Spleen (tissue), 13 donors: ENCODE results near the gene TIE1. TPM values are rescaled to one million over a fixed set of nuclear protein-coding genes. Genes with fewer than 3 reads are reported as not detected.

Source experiments
- DNase-seq: peaks from one replicate; pipeline ENCODE4 v3.0.0-alpha.2; 2020
- H3K27ac ChIP-seq, 8 donors: fragments of 200-600 bp; sonication (generic) in 7 of 8; 1 replicate in 4 of 8; 2 replicates in 4 of 8; pipeline versions ENCODE4 v1.5.0 to v1.8.0; 2016 to 2021; ENCODE audit warnings: inconsistent platforms in 4 of 8, mild to moderate bottlenecking in 4 of 8, moderate library complexity in 1 of 8
- H3K27me3 ChIP-seq, 7 donors: fragments of 200-600 bp; sonication (generic) in 6 of 7; replicated peaks in 1 of 7; 1 replicate in 4 of 7; 2 replicates in 3 of 7; pipeline versions ENCODE4 v1.5.0 to v1.8.0; 2016 to 2021; ENCODE audit warnings: inconsistent platforms in 3 of 7, mild to moderate bottlenecking in 1 of 7
- H3K36me3 ChIP-seq, 6 donors: fragments of 200-600 bp; sonication (generic) in 5 of 6; 1 replicate in 4 of 6; 2 replicates in 2 of 6; pipeline versions ENCODE4 v1.5.0 to v1.8.0; 2016 to 2021; ENCODE audit warnings: inconsistent platforms in 2 of 6
- H3K4me1 ChIP-seq, 6 donors: fragments of 200-600 bp; sonication (generic) in 5 of 6; 1 replicate in 3 of 6; 2 replicates in 3 of 6; pipeline versions ENCODE4 v1.5.0 to v1.8.0; 2016 to 2021; ENCODE audit warnings: inconsistent platforms in 3 of 6
- H3K4me3 ChIP-seq, 8 donors: fragments of 200-600 bp; sonication (generic) in 7 of 8; 1 replicate in 4 of 8; 2 replicates in 4 of 8; pipeline versions ENCODE4 v1.5.0 to v1.8.0; 2016 to 2021; ENCODE audit warnings: inconsistent platforms in 4 of 8, mild to moderate bottlenecking in 4 of 8, moderate library complexity in 2 of 8
- H3K9me3 ChIP-seq, 8 donors: fragments of 200-600 bp; sonication (generic) in 7 of 8; 1 replicate in 4 of 8; 2 replicates in 4 of 8; pipeline versions ENCODE4 v1.5.0 to v1.8.0; 2016 to 2021; ENCODE audit warnings: inconsistent platforms in 4 of 8
- CTCF ChIP-seq, 11 experiments: fragments of 200-600 bp in 7 of 11; fragments of 450-650 bp in 4 of 11; sonication (generic) in 4 of 11; IDR thresholded peaks in 8 of 11; conservative IDR thresholded peaks in 3 of 11; 1 replicate in 7 of 11; 2 replicates in 4 of 11; pipeline versions ENCODE4 v1.4.0 to v1.8.0; 2016 to 2021; ENCODE audit warnings: antibody characterized with exemption in 11 of 11, inconsistent platforms in 4 of 11, mild to moderate bottlenecking in 1 of 11
- POLR2A ChIP-seq, 3 donors: fragments of 450-650 bp; IDR thresholded peaks; one replicate each; pipeline ENCODE4 v1.5.1; 2017; ENCODE audit warnings: antibody characterized with exemption in 3 of 3, mild to moderate bottlenecking in 1 of 3
- POLR2AphosphoS5 ChIP-seq, 3 donors: sonication (generic); formaldehyde crosslinking; IDR thresholded peaks; one replicate each; pipeline ENCODE4 v1.5.1; 2017; ENCODE audit warnings: antibody characterized with exemption in 3 of 3
- WGBS, 5 donors: extraction: QIAGEN DNeasy Blood & Tissue Kit in 3 of 5; methylation state at CpG; one replicate each; pipeline versions ENCODE4 v1.1.5 to v1.1.7; 2013 to 2018; 5-methylcytosine and 5-hydroxymethylcytosine counted together
- intact Hi-C: fragments of 100-400 bp; cut with DNase I; formaldehyde crosslinking; loops from one replicate; pipeline ENCODE4 v1.15.0; 2023; ENCODE audit warnings: low total_unique reads
- long read RNA-seq, 2 donors: transcript quantifications; one replicate each; lab custom pipeline, GENCODE V29; 2026
- polyA plus RNA-seq, 3 donors: library from polyadenylated mRNA; stranded (reverse); fragments of 200-250 nt; gene quantifications; one replicate each; pipeline ENCODE4 v1.2.1, GENCODE V29; 2013
- total RNA-seq, 7 donors: library from RNA; depleted of rRNA in 3 of 7; stranded (reverse); fragments of >200 nt in 3 of 7; fragmentation: NEBNext Ultra II Directional in 4 of 7; extraction: Animal tissue kit (Norgen Biotek cat#: 25700) in 4 of 7; gene quantifications; one replicate each; pipeline versions ENCODE4 v1.1.0 to v1.2.1, GENCODE V29; 2016 to 2021
- donor health status: healthy with polysubstance abuse.
- donor health status: DM: no; HTN: no; CAD: no; lungs with moderate emphysema.
- donor health status: DM: no; HTN: no; CAD: no.
- donor health status: Bipolar disorder and iron deficiency.
- donor health status: healthy.
- donor health status: DM: no; HTN: no; CAD: no.
- donor health status: DM: yes; HTN: yes; CAD: no.

TIE1 gene
- total RNA-seq (10 to 100 TPM; 45.0 to 81.8 (median 65.4) TPM), polyA plus RNA-seq (10 to 100 TPM in 1 of 3 donors, 1 to 10 TPM in 2; 4.9 to 17.4 (median 7.0) TPM)
- long read RNA-seq, donor 1, partial matches to known transcripts = 7 of 12 reads
- long read RNA-seq, donor 1, other reads (novel, unspliced or antisense) = 0 of 12 reads
- long read RNA-seq, donor 2, partial matches to known transcripts = 5 of 8 reads
- long read RNA-seq, donor 2, other reads (novel, unspliced or antisense) = 0 of 8 reads

- DNase-seq = no peak
- H3K4me3 ChIP-seq = peak within 1 kb of the TSS; percentile 12 to 59 (median 27)
Observed at GRCh38 chr1:43300378-43301094, at the start of gene TIE1. Gene TIE1 (plus strand): TSS chr1:43300982. CDS start chr1:43301072, 90 bp downstream.

GRCh38 chr1:43251024-43251423, 49.8 kb upstream of the TIE1 start:
- no peak overlapping the region for H3K4me3 ChIP-seq
- 86 to 92% (median 90%) methylated on average over 5 of the region's 5 CpGs for WGBS, 5 donors
- H3K27ac ChIP-seq = no peak overlapping the region
- H3K9me3 ChIP-seq = peaks cover 0 to 9% (median 0%) of the 10 kb centered on the region in 8 donors
- intact Hi-C loops = no loop called here
- H3K36me3 ChIP-seq = no peaks in the 10 kb centered on the region
- no peak for DNase-seq
- no peaks in the 10 kb centered on the region for H3K27me3 ChIP-seq
- no peak for TF ChIP-seq POLR2AphosphoS5 (IDR thresholded peaks at IDR 0.05)
- no peak for TF ChIP-seq POLR2A (IDR thresholded peaks at IDR 0.05)
- no peak for TF ChIP-seq CTCF (IDR thresholded peaks at IDR 0.05 in 8 of 11, conservative IDR thresholded peaks at IDR 0.05 in 3 of 11)
- no peaks in the 10 kb centered on the region for H3K4me1 ChIP-seq

More at GRCh38 chr1:43300378-43301094, at the start of gene TIE1:
- intact Hi-C loops = no loop called here
- Histone ChIP-seq H3K4me1 (peaks cover 0 to 53% (median 26%) of the 10 kb centered on the region in 6 donors), H3K36me3 (no peaks in the 10 kb centered on the region), H3K27me3 (no peaks in the 10 kb centered on the region), H3K9me3 (no peaks in the 10 kb centered on the region), H3K27ac (peak within 1 kb of the TSS in 7 of 8 donors; percentile 15 to 80 (median 70))
- no peak for TF ChIP-seq POLR2A (IDR thresholded peaks at IDR 0.05)
- TF ChIP-seq POLR2AphosphoS5 (IDR thresholded peaks at IDR 0.05) = peak; percentile 64 to 84 (median 66)
- WGBS, 5 donors = 30 to 45% (median 36%) methylated on average over 10 of the region's 10 CpGs

GRCh38 chr1:43252225-43252624, 48.6 kb upstream of the TIE1 start:
- intact Hi-C loops = no loop called here
- TF ChIP-seq POLR2AphosphoS5 (IDR thresholded peaks at IDR 0.05) (no peak), CTCF (IDR thresholded peaks at IDR 0.05 in 8 of 11, conservative IDR thresholded peaks at IDR 0.05 in 3 of 11) (no peak), POLR2A (IDR thresholded peaks at IDR 0.05) (no peak)
- 79 to 95% (median 80%) methylated on average over 1 of the region's 1 CpG for WGBS, 5 donors

GRCh38 chr1:43253173-43253572, 47.6 kb upstream of the TIE1 start:
- H3K27ac ChIP-seq = no peak overlapping the region
- no peaks in the 10 kb centered on the region for H3K36me3 ChIP-seq
- H3K27me3 ChIP-seq = no peaks in the 10 kb centered on the region
- H3K4me3 ChIP-seq = no peak overlapping the region
- TF ChIP-seq CTCF (IDR thresholded peaks at IDR 0.05 in 8 of 11, conservative IDR thresholded peaks at IDR 0.05 in 3 of 11) (no peak), POLR2A (IDR thresholded peaks at IDR 0.05) (no peak), POLR2AphosphoS5 (IDR thresholded peaks at IDR 0.05) (no peak)
- WGBS, 5 donors = 80 to 89% (median 86%) methylated on average over 4 of the region's 4 CpGs
- H3K4me1 ChIP-seq = no peaks in the 10 kb centered on the region
- intact Hi-C loops = no loop called here
- H3K9me3 ChIP-seq = peaks cover 0 to 3% (median 0%) of the 10 kb centered on the region in 8 donors
- DNase-seq = no peak

More at GRCh38 chr1:43252225-43252624, 48.6 kb upstream of the TIE1 start:
- Histone ChIP-seq H3K36me3 (no peaks in the 10 kb centered on the region), H3K27me3 (no peaks in the 10 kb centered on the region), H3K4me3 (no peak overlapping the region), H3K4me1 (no peaks in the 10 kb centered on the region), H3K27ac (no peak overlapping the region), H3K9me3 (peaks cover 0 to 7% (median 0%) of the 10 kb centered on the region in 8 donors)
- DNase-seq = no peak
